Tongue (tissue), 2 donors: ENCODE measurements around the gene MEF2C. TPM values are rescaled to one million over a fixed set of nuclear protein-coding genes. Genes with fewer than 3 reads are reported as not detected.
"Not testable (repeated sequence)": the region's sequence is repeated elsewhere in the genome, so short reads cannot be mapped to it uniquely, and the experiment has no call there.

Experiments used
- DNase-seq: peaks from one replicate; pipeline ENCODE4 v3.0.0-alpha.2; 2015
- total RNA-seq: library from RNA; depleted of rRNA; stranded (reverse); fragments of >200 nt; gene quantifications from one replicate; pipeline ENCODE4 v1.2.3, GENCODE V29; 2014

The MEF2C gene
- total RNA-seq = 535 TPM

GRCh38 chr5:88883059-88883835 lies at the start of gene MEF2C:
Gene MEF2C (minus strand): TSS chr5:88883184. CDS start chr5:88823788, 59,396 bp downstream.
- peak; percentile 92 for DNase-seq

- DNase-seq = no peak
These were observed 49.6 kb upstream of the MEF2C start for GRCh38 chr5:88932541-88932940.

GRCh38 chr5:88930335-88930734 lies 47.4 kb upstream of the MEF2C start:
- peak; percentile 54 for DNase-seq

- peak; percentile 85 for DNase-seq
These were observed 46.4 kb upstream of the MEF2C start for GRCh38 chr5:88929385-88929784.

GRCh38 chr5:88926774-88927173 lies 43.8 kb upstream of the MEF2C start:
- DNase-seq = no peak

- DNase-seq = no peak
These were observed 42.9 kb upstream of the MEF2C start for GRCh38 chr5:88925692-88926490.

- no peak for DNase-seq
These were observed 41.3 kb upstream of the MEF2C start for GRCh38 chr5:88924330-88924657.

GRCh38 chr5:88923623-88924329 lies 40.8 kb upstream of the MEF2C start:
- no peak for DNase-seq

GRCh38 chr5:88912743-88913142 lies 29.8 kb upstream of the MEF2C start:
- not testable (repeated sequence) for DNase-seq

GRCh38 chr5:88911059-88911572 lies 28.1 kb upstream of the MEF2C start:
- not testable (repeated sequence) for DNase-seq

GRCh38 chr5:88904478-88904877 lies 21.5 kb upstream of the MEF2C start:
- DNase-seq = not testable (repeated sequence)

- DNase-seq = not testable (repeated sequence)
These were observed 21.0 kb upstream of the MEF2C start for GRCh38 chr5:88903966-88904365.

- DNase-seq = not testable (repeated sequence)
These were observed 18.1 kb upstream of the MEF2C start for GRCh38 chr5:88901077-88901476.

GRCh38 chr5:88899096-88899737 lies 16.2 kb upstream of the MEF2C start:
- DNase-seq = peak; percentile 53

- DNase-seq = no peak
These were observed 14.8 kb upstream of the MEF2C start for GRCh38 chr5:88897748-88898147.

GRCh38 chr5:88895681-88896501 lies 12.9 kb upstream of the MEF2C start:
- peak; percentile 6 for DNase-seq

- DNase-seq = no peak
These were observed 9.7 kb upstream of the MEF2C start for GRCh38 chr5:88892669-88893068.

- no peak for DNase-seq
These were observed 7.2 kb upstream of the MEF2C start for GRCh38 chr5:88890070-88890781.

GRCh38 chr5:88889189-88890069 lies 6.4 kb upstream of the MEF2C start:
- DNase-seq = peak; percentile 80

GRCh38 chr5:88888848-88889188 lies 5.8 kb upstream of the MEF2C start:
- DNase-seq = no peak
